Smooth muscle cell (in vitro differentiated cells): ENCODE results near the gene HDHD5. TPM values are rescaled to one million over a fixed set of nuclear protein-coding genes. Genes with fewer than 3 reads are reported as not detected.

Experiments used
- DNase-seq: peaks from one replicate; lab custom pipeline; 2025; ENCODE audit not compliant: unreplicated experiment; lab: John Stamatoyannopoulos, UW
- H2AFZ ChIP-seq: fragments of 200-600 bp; sonication (generic); 2 replicates; pipeline ENCODE4 v1.6.0; 2016; ENCODE audit warnings: antibody characterized with exemption, low read depth, mild to moderate bottlenecking
- H3F3A ChIP-seq: fragments of 200-600 bp; sonication (generic); 2 replicates; pipeline ENCODE4 v1.6.0; 2017; ENCODE audit warnings: antibody characterized with exemption, low read depth
- H3K27ac ChIP-seq: fragments of 200-600 bp; sonication (generic); 2 replicates; pipeline ENCODE4 v1.5.1; 2016; ENCODE audit warnings: low read depth, mild to moderate bottlenecking
- H3K27me3 ChIP-seq: fragments of 200-600 bp; sonication (generic); 2 replicates; pipeline ENCODE4 v1.6.1; 2016; ENCODE audit warnings: low read depth, mild to moderate bottlenecking
- H3K36me3 ChIP-seq: fragments of 200-600 bp; sonication (generic); 2 replicates; pipeline ENCODE4 v1.5.1; 2016; ENCODE audit warnings: low read depth
- H3K4me1 ChIP-seq: fragments of 200-600 bp; sonication (generic); 2 replicates; pipeline ENCODE4 v1.5.1; 2016; ENCODE audit warnings: low read depth
- H3K4me2 ChIP-seq: fragments of 200-600 bp; sonication (generic); 2 replicates; pipeline ENCODE4 v1.6.0; 2016; ENCODE audit warnings: mild to moderate bottlenecking
- H3K4me3 ChIP-seq: fragments of 200-600 bp; sonication (generic); 2 replicates; pipeline ENCODE4 v1.5.1; 2016; ENCODE audit warnings: mild to moderate bottlenecking
- H3K79me2 ChIP-seq: fragments of 200-600 bp; sonication (generic); 2 replicates; pipeline ENCODE4 v1.6.0; 2016; ENCODE audit warnings: low read depth, mild to moderate bottlenecking
- H3K9ac ChIP-seq: fragments of 200-600 bp; sonication (generic); 2 replicates; pipeline ENCODE4 v1.6.0; 2016; ENCODE audit warnings: low read depth
- H3K9me3 ChIP-seq: fragments of 200-600 bp; sonication (generic); replicated peaks from 2 replicates; pipeline ENCODE4 v1.5.1; 2016; ENCODE audit warnings: low read depth
- H4K20me1 ChIP-seq: fragments of 200-600 bp; sonication (generic); 2 replicates; pipeline ENCODE4 v1.6.0; 2016; ENCODE audit warnings: low read depth
- WGBS: methylation state at CpG from one replicate; pipeline ENCODE4 v1.1.7; 2016; ENCODE audit warnings: low lambda C conversion rate; 5-methylcytosine and 5-hydroxymethylcytosine counted together
- polyA plus RNA-seq: library from polyadenylated mRNA; unstranded; fragments of >200 nt; fragmentation: Nextera tagmentation; extraction: Ambion mirVana; gene quantifications from 2 replicates; pipeline ENCODE4 v1.2.1, GENCODE V29; 2016
- total RNA-seq: library from RNA; depleted of rRNA; stranded (reverse); fragments of >200 nt; gene quantifications from 2 replicates; pipeline ENCODE4 v1.2.3, GENCODE V29; 2014
- TF ChIP-seq, protein P1 (sequence below): fragments of 200-600 bp; sonication (generic); IDR thresholded peaks from 2 replicates; pipeline ENCODE4 v1.5.1; 2017; ENCODE audit warnings: borderline replicate concordance, mild to moderate bottlenecking, antibody characterized with exemption; ENCODE audit not compliant: insufficient read depth, poor library complexity, severe bottlenecking

HDHD5 gene
- total and polyA plus RNA-seq, 2 experiments from 2014 or later: 25.5 to 52.1 TPM

DNA sequence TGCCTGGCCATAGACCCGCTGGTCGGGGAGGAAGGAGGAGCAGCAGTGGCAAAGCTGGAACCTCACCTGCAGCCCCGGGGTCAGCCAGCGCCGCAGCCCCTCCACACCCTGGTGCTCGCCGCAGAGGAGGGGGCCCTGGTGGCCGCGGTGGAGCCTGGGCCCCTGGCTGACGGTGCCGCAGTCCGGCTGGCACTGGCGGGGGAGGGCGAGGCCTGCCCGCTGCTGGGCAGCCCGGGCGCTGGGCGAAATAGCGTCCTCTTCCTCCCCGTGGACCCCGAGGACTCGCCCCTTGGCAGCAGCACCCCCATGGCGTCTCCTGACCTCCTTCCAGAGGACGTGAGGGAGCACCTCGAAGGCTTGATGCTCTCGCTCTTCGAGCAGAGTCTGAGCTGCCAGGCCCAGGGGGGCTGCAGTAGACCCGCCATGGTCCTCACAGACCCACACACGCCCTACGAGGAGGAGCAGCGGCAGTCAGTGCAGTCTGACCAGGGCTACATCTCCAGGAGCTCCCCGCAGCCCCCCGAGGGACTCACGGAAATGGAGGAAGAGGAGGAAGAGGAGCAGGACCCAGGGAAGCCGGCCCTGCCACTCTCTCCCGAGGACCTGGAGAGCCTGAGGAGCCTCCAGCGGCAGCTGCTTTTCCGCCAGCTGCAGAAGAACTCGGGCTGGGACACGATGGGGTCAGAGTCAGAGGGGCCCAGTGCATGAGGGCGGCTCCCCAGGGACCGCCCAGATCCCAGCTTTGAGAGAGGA is 49.8 kb downstream of the HDHD5 start:
- Histone ChIP-seq H3K4me2 (no peak overlapping the region), H4K20me1 (no peaks in the 10 kb centered on the region), H3K27me3 (no peaks in the 10 kb centered on the region), H3K79me2 (no peaks in the 10 kb centered on the region), H3K9ac (no peak overlapping the region), H2AFZ (no peak overlapping the region), H3K4me3 (no peak overlapping the region), H3K4me1 (no peaks in the 10 kb centered on the region), H3F3A (no peaks in the 10 kb centered on the region), H3K36me3 (no peaks in the 10 kb centered on the region), H3K9me3 (no peaks in the 10 kb centered on the region), H3K27ac (no peak overlapping the region)
- TF ChIP-seq, protein P1, sequence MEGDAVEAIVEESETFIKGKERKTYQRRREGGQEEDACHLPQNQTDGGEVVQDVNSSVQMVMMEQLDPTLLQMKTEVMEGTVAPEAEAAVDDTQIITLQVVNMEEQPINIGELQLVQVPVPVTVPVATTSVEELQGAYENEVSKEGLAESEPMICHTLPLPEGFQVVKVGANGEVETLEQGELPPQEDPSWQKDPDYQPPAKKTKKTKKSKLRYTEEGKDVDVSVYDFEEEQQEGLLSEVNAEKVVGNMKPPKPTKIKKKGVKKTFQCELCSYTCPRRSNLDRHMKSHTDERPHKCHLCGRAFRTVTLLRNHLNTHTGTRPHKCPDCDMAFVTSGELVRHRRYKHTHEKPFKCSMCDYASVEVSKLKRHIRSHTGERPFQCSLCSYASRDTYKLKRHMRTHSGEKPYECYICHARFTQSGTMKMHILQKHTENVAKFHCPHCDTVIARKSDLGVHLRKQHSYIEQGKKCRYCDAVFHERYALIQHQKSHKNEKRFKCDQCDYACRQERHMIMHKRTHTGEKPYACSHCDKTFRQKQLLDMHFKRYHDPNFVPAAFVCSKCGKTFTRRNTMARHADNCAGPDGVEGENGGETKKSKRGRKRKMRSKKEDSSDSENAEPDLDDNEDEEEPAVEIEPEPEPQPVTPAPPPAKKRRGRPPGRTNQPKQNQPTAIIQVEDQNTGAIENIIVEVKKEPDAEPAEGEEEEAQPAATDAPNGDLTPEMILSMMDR: no peak
- no peak for DNase-seq
- WGBS: 98% methylated on average over 42 of the region's 42 CpGs

DNA sequence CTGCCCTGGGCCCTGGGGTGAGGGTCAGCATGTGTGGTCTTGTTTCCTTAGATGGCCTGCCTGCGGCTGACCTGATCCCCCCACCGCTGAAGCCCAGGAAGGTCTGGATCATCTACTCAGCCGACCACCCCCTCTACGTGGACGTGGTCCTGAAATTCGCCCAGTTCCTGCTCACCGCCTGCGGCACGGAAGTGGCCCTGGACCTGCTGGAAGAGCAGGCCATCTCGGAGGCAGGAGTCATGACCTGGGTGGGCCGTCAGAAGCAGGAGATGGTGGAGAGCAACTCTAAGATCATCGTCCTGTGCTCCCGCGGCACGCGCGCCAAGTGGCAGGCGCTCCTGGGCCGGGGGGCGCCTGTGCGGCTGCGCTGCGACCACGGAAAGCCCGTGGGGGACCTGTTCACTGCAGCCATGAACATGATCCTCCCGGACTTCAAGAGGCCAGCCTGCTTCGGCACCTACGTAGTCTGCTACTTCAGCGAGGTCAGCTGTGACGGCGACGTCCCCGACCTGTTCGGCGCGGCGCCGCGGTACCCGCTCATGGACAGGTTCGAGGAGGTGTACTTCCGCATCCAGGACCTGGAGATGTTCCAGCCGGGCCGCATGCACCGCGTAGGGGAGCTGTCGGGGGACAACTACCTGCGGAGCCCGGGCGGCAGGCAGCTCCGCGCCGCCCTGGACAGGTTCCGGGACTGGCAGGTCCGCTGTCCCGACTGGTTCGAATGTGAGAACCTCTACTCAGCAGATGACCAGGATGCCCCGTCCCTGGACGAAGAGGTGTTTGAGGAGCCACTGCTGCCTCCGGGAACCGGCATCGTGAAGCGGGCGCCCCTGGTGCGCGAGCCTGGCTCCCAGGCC is 50.6 kb downstream of the HDHD5 start:
- Histone ChIP-seq H3K9ac (no peak overlapping the region), H3K27ac (no peak overlapping the region), H3K36me3 (no peaks in the 10 kb centered on the region), H3F3A (no peaks in the 10 kb centered on the region), H3K9me3 (no peaks in the 10 kb centered on the region), H3K4me3 (no peak overlapping the region), H3K27me3 (no peaks in the 10 kb centered on the region), H3K4me1 (no peaks in the 10 kb centered on the region), H3K4me2 (no peak overlapping the region), H3K79me2 (no peaks in the 10 kb centered on the region), H4K20me1 (no peaks in the 10 kb centered on the region), H2AFZ (no peak overlapping the region)
- 98% methylated on average over 66 of the region's 66 CpGs for WGBS
- TF ChIP-seq, protein P1: no peak
- DNase-seq: no peak

DNA sequence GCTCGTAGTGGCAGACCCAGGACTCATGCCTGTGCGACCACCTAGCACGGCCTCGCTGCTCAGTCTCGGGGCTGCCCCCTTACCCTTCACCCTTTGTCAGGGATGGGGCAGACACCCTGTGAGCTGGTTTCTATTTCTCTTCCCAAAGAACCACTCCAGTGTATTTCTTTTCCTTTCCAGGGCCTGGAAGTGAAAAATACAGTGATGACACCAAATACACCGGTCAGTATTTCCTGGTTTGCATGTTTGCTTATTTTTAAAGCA is 51.6 kb downstream of the HDHD5 start:
- Histone ChIP-seq H3K27me3 (no peaks in the 10 kb centered on the region), H3K4me2 (no peak overlapping the region), H3K9ac (no peak overlapping the region), H3K4me3 (no peak overlapping the region), H3K27ac (no peak overlapping the region), H3K4me1 (no peaks in the 10 kb centered on the region), H3K36me3 (no peaks in the 10 kb centered on the region), H3K9me3 (no peaks in the 10 kb centered on the region), H2AFZ (no peak overlapping the region), H3K79me2 (no peaks in the 10 kb centered on the region), H3F3A (no peaks in the 10 kb centered on the region), H4K20me1 (no peaks in the 10 kb centered on the region)
- no peak for DNase-seq
- WGBS: 95% methylated on average over 6 of the region's 6 CpGs
- TF ChIP-seq, protein P1: no peak
